ENCODE results near the gene LTBR.
A peak's percentile ranks its signal among the peaks of the same experiment; 100 is the strongest.

The LTBR gene

GRCh38 chr12:6373022-6373787, 10.8 kb upstream of the LTBR start:
- no peak for DNase-seq (ENCODE audit: low read depth, low spot score)
- TF ChIP-seq CTCF (IDR thresholded peaks at IDR 0.05; ENCODE audit: low read depth, low read length): no peak
- H3K4me3 ChIP-seq (ENCODE audit: low read depth, low read length): no peak overlapping the region
- in situ Hi-C loops (cut with HindIII; ENCODE audit: low sequenced_read_pairs): no loop called here

GRCh38 chr12:6374028-6374785, 9.8 kb upstream of the LTBR start:
- TF ChIP-seq CTCF (IDR thresholded peaks at IDR 0.05; ENCODE audit: low read depth, low read length): no peak
- DNase-seq (ENCODE audit: low read depth, low spot score): no peak
- in situ Hi-C loops (cut with HindIII; ENCODE audit: low sequenced_read_pairs): no loop called here
- no peak overlapping the region for H3K4me3 ChIP-seq (ENCODE audit: low read depth, low read length)

GRCh38 chr12:6374786-6375160, 9.2 kb upstream of the LTBR start:
- no peak for DNase-seq (ENCODE audit: low read depth, low spot score)
- TF ChIP-seq CTCF (IDR thresholded peaks at IDR 0.05; ENCODE audit: low read depth, low read length): no peak
- in situ Hi-C loops (cut with HindIII; ENCODE audit: low sequenced_read_pairs): no loop called here
- no peak overlapping the region for H3K4me3 ChIP-seq (ENCODE audit: low read depth, low read length)

- no peak for DNase-seq (ENCODE audit: low read depth, low spot score)
- TF ChIP-seq CTCF (IDR thresholded peaks at IDR 0.05; ENCODE audit: low read depth, low read length): no peak
- no peak within 1 kb of the TSS for H3K4me3 ChIP-seq (ENCODE audit: low read depth, low read length)
- in situ Hi-C loops (cut with HindIII; ENCODE audit: low sequenced_read_pairs): no loop called here
Observed at GRCh38 chr12:6375269-6376078, 8.5 kb upstream of the LTBR start, which contains the start of gene SCNN1A. Gene SCNN1A (minus strand): TSS chr12:6375563. CDS start chr12:6374783, 780 bp downstream.

GRCh38 chr12:6376079-6376869, 7.7 kb upstream of the LTBR start:
- in situ Hi-C loops (cut with HindIII; ENCODE audit: low sequenced_read_pairs): no loop called here
- DNase-seq (ENCODE audit: low read depth, low spot score): peak; percentile 68
- peak; percentile 61 for TF ChIP-seq CTCF (IDR thresholded peaks at IDR 0.05; ENCODE audit: low read depth, low read length)
- H3K4me3 ChIP-seq (ENCODE audit: low read depth, low read length): no peak overlapping the region
